Psoas muscle (tissue), 8 donors: ENCODE results near the gene MRPL51. TPM values are rescaled to one million over a fixed set of nuclear protein-coding genes. Genes with fewer than 3 reads are reported as not detected.
"Not testable (repeated sequence)": the region's sequence is repeated elsewhere in the genome, so short reads cannot be mapped to it uniquely, and the experiment has no call there.

Source experiments
- ATAC-seq, 4 donors: fragments of 200-7000 bp; cut with Tn5 transposase; one replicate each; pipeline ENCODE4 v1.9.1; 2020; ENCODE audit warnings: moderate library complexity in 3 of 4, mild to moderate bottlenecking in 2 of 4
- DNase-seq, 2 donors: peaks; one replicate each; pipeline ENCODE4 v3.0.0-alpha.2; 2020
- H3K27ac ChIP-seq: fragments of 200-600 bp; one replicate; pipeline ENCODE4 v1.8.0; 2022
- H3K27me3 ChIP-seq, 3 donors: fragments of 200-600 bp in 1 of 3; one replicate each; pipeline versions ENCODE4 v1.6.1 to v1.8.0; 2013 to 2022; ENCODE audit warnings: low read length in 2 of 3, mild to moderate bottlenecking in 2 of 3, moderate library complexity in 1 of 3; ENCODE audit not compliant: insufficient read depth in 3 of 3
- H3K36me3 ChIP-seq, 2 donors: fragments of 200-600 bp in 1 of 2; one replicate each; pipeline versions ENCODE4 v1.6.1 to v1.8.0; 2013 to 2022; ENCODE audit warnings: low read depth in 1 of 2, mild to moderate bottlenecking in 1 of 2, moderate library complexity in 1 of 2; ENCODE audit not compliant: insufficient read depth in 1 of 2
- H3K4me1 ChIP-seq: fragments of 200-600 bp; one replicate; pipeline ENCODE4 v1.8.0; 2022
- H3K4me3 ChIP-seq: fragments of 200-600 bp; one replicate; pipeline ENCODE4 v1.8.0; 2022; ENCODE audit warnings: mild to moderate bottlenecking
- H3K9me3 ChIP-seq: fragments of 200-600 bp; one replicate; pipeline ENCODE4 v1.8.0; 2022
- WGBS, 3 donors: extraction: QIAGEN DNeasy Blood & Tissue Kit; methylation state at CpG; one replicate each; pipeline versions ENCODE4 v1.1.6 to v1.1.7; 2013; 5-methylcytosine and 5-hydroxymethylcytosine counted together
- intact Hi-C, 2 donors: fragments of 100-400 bp; cut with DNase I; formaldehyde crosslinking; loops; one replicate each; pipeline versions ENCODE4 v1.11.0 to v1.14.2; 2022
- polyA plus RNA-seq, 3 donors: library from polyadenylated mRNA; stranded (reverse); fragments of 200-250 nt; gene quantifications; one replicate each; pipeline ENCODE4 v1.2.3, GENCODE V29; 2013
- total RNA-seq, 4 donors: library from RNA; stranded (reverse); fragmentation: NEBNext Ultra II Directional in 2 of 4; extraction: Animal tissue kit (Norgen Biotek cat#: 25700) in 2 of 4; gene quantifications; one replicate each; pipeline versions ENCODE4 v1.2.1 to v1.2.4, GENCODE V29; 2021 to 2023
- TF ChIP-seq, protein P1 (sequence below): fragments of 200-600 bp; IDR thresholded peaks from one replicate; pipeline ENCODE4 v1.8.0; 2022; ENCODE audit warnings: antibody characterized with exemption
- donor health status: healthy with polysubstance abuse.
- donor health status: DM: no; HTN: no; CAD: no; lungs with moderate emphysema.
- donor health status: Bipolar disorder and iron deficiency.
- donor health status: healthy.
- donor health status: DM: yes; HTN: yes; CAD: no.
- donor health status: DM: no; HTN: no; CAD: no.
- donor health status: DM: no; HTN: no; CAD: no.
- donor health status: DM: yes; HTN: yes; CAD: no.

The MRPL51 gene
- total and polyA plus RNA-seq, 7 donors: 153 to 250 (median 203) TPM

DNA sequence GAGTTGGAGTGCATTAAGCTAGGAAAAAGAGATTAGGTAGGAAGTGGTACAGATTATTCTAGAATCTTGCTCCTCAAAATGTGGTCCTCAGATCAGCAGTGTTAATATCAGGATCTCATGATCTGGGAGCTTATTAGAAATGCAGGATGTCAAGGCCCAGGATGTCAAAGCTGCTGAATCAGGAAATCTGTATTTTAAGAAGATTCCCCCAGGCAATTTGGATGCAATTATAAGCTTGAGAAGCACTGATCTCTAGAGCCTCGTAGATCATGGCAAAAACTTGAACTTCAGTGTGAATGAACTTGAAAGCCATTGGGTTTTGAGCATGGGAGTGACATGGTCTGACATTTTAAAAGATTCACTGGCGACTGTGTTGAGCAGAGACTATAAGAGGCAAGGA is 7.4 kb upstream of the MRPL51 start:
- no peak for DNase-seq
- H3K4me1 ChIP-seq: peaks cover 3% of the 10 kb centered on the region
- peaks cover 0 to 70% of the 10 kb centered on the region in 2 donors for H3K36me3 ChIP-seq
- WGBS, 3 donors: 89 to 94% (median 91%) methylated on average over 2 of the region's 2 CpGs
- H3K27ac ChIP-seq: no peak overlapping the region
- H3K27me3 ChIP-seq: no peaks in the 10 kb centered on the region
- intact Hi-C loops: no loop called here
- no peak for ATAC-seq
- H3K4me3 ChIP-seq: no peak overlapping the region
- TF ChIP-seq, protein P1, sequence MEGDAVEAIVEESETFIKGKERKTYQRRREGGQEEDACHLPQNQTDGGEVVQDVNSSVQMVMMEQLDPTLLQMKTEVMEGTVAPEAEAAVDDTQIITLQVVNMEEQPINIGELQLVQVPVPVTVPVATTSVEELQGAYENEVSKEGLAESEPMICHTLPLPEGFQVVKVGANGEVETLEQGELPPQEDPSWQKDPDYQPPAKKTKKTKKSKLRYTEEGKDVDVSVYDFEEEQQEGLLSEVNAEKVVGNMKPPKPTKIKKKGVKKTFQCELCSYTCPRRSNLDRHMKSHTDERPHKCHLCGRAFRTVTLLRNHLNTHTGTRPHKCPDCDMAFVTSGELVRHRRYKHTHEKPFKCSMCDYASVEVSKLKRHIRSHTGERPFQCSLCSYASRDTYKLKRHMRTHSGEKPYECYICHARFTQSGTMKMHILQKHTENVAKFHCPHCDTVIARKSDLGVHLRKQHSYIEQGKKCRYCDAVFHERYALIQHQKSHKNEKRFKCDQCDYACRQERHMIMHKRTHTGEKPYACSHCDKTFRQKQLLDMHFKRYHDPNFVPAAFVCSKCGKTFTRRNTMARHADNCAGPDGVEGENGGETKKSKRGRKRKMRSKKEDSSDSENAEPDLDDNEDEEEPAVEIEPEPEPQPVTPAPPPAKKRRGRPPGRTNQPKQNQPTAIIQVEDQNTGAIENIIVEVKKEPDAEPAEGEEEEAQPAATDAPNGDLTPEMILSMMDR: no peak
- H3K9me3 ChIP-seq: no peaks in the 10 kb centered on the region

DNA sequence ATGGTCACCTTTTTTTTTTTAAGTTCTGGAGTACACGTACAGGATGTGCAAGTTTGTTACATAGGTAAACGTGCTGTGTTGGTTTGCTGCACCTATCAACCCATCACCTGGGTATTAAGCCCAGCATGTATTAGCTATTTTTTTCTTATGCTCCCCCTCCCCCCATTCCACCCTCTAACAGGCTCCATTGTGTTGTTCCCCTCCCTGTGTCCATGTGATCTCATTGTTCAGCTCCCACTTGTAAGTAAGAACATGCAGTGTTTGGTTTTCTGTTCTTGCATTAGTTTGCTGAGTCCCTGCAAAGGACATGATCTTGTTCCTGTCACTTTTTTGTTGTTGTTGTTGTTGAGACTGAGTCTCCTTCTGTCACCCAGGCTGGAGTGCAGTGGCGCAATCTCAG is 4.2 kb upstream of the MRPL51 start:
- not testable (repeated sequence) for DNase-seq, H3K27me3 ChIP-seq, ATAC-seq, H3K4me3 ChIP-seq, H3K27ac ChIP-seq, H3K9me3 ChIP-seq
- WGBS, 3 donors: 80 to 88% (median 83%) methylated on average over 3 of the region's 3 CpGs
- H3K4me1 ChIP-seq: peaks cover 18% of the 10 kb centered on the region
- peaks cover 2 to 60% of the 10 kb centered on the region in 2 donors for H3K36me3 ChIP-seq
- intact Hi-C loops: loop anchor here in 1 of 2 donors (10.0 kb wide), 1 partner anchor 188 kb away; the partner anchor contains the start of gene ZNF384

DNA sequence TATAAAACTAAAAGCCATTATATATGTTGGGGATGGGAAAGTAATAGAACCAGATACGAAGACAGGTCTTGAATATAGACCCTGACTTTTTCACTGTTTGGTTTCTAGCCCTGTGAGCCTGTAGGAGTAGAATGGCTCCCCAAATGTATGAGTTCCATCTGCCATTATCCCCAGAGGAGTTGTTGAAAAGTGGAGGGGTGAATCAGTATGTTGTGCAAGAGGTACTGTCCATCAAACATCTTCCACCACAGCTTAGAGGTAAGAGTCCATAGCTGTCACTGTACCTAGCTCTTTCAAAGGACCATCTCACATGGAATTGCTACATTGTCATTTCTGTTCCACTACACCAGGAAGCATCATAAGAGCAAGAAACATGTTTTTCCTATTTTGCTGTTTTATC is 1.9 kb upstream of the MRPL51 start:
- WGBS, 3 donors: 46 to 50% (median 48%) methylated on average over 1 of the region's 1 CpG
- H3K27ac ChIP-seq: no peak overlapping the region
- peaks cover 6 to 69% of the 10 kb centered on the region in 2 donors for H3K36me3 ChIP-seq
- intact Hi-C loops: loop anchor here in 1 of 2 donors (5.0 to 10.0 kb wide), 2 partner anchors 37 to 190 kb away; partner anchors contain the start of genes GAPDH and ZNF384
- no peaks in the 10 kb centered on the region for H3K27me3 ChIP-seq
- H3K4me1 ChIP-seq: peaks cover 21% of the 10 kb centered on the region
- TF ChIP-seq, protein P1: no peak
- ATAC-seq (no peak), DNase-seq (no peak)
- H3K4me3 ChIP-seq: peak overlapping the region; percentile 89
- H3K9me3 ChIP-seq: no peaks in the 10 kb centered on the region

DNA sequence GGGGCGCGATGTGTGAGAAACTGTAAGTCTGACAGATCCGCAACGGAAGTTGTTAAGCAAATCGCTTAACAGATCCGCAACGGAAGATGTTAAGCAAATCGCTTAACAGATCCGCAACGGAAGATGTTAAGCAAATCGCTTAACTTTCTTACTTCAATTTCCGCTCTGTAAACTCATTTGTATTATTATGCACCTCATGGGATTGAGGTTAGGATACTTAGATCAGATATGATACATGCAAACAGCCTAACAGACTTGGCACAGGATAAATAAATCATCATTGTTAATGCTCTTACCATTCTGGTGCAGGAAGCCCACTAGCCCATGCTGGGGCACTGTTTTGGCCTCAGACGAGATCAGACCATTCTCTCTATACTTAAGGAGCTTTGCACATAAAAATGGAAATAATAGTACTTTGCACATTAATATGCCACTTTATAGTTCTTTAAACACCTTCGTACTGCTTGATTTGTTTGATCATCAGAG is 1.2 kb upstream of the MRPL51 start:
- H3K4me1 ChIP-seq: peaks cover 21% of the 10 kb centered on the region
- H3K27me3 ChIP-seq: no peaks in the 10 kb centered on the region
- H3K9me3 ChIP-seq: no peaks in the 10 kb centered on the region
- peak overlapping the region; percentile 99 for H3K27ac ChIP-seq
- H3K36me3 ChIP-seq: peaks cover 6 to 62% of the 10 kb centered on the region in 2 donors
- no peak for ATAC-seq
- no peak for DNase-seq
- H3K4me3 ChIP-seq: peak overlapping the region; percentile 89
- intact Hi-C loops: loop anchor here in 1 of 2 donors (5.0 to 10.0 kb wide), 2 partner anchors 38 to 190 kb away; partner anchors contain the start of genes GAPDH and ZNF384
- WGBS, 3 donors: 1 to 2% (median 2%) methylated on average over 14 of the region's 14 CpGs
- TF ChIP-seq, protein P1: no peak

DNA sequence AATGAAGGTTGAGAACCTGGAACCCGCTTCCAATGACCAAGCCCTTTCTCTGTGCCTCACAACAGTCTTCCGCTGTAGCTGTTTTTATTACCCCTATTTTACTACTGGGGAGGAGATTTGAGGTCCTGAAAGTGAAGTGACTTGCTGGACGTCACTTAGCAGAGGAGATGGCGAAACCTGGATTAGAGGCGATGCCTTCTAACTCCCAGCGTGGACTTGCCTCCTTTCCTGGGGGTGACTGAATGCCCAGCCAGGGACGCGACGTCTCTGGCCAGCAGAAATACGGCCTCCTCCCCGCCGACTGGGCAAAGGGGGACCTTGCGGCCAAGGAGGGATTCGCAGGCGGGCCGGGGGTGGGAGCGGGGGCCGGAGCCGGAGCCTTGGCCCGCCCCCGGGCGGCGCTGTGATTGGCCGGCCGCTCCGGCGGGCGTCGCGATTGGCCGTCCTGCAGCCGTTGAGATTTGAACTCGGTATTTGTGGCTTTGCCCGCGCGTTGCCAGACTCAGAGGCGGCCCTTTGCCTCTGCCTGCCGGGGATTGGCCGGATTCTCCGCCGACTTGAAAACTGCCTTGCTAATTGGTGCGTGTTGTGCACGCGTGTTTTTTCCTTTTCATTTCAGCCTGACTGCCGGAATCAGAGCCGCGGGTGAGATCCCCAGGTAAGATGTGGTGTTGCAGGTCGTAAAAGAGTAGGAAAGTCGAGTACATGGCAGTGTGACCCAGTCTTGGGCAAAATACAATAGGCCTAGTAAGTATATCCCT is 615 bp upstream of the MRPL51 start, which contains the start of gene NCAPD2:
NCAPD2 (plus strand) TSS at position 606 of the 761 bp plus-strand sequence. CDS start 997 bp downstream, outside the sequence.
- H3K4me1 ChIP-seq: peaks cover 21% of the 10 kb centered on the region
- intact Hi-C loops: loop anchor here in 1 of 2 donors (1.0 to 10.0 kb wide), 3 partner anchors 23 to 191 kb away; partner anchors contain the start of genes GAPDH, VAMP1 and ZNF384
- DNase-seq (peak; percentile 94 to 97), ATAC-seq (peak; percentile 94)
- H3K27me3 ChIP-seq: no peaks in the 10 kb centered on the region
- H3K4me3 ChIP-seq: peak within 1 kb of the TSS; percentile 89
- 0 to 1% (median 1%) methylated on average over 47 to 49 of the region's 49 CpGs for WGBS, 3 donors
- peaks cover 6 to 56% of the 10 kb centered on the region in 2 donors for H3K36me3 ChIP-seq
- no peaks in the 10 kb centered on the region for H3K9me3 ChIP-seq
- peak within 1 kb of the TSS; percentile 99 for H3K27ac ChIP-seq
- TF ChIP-seq, protein P1: peak; percentile 22

DNA sequence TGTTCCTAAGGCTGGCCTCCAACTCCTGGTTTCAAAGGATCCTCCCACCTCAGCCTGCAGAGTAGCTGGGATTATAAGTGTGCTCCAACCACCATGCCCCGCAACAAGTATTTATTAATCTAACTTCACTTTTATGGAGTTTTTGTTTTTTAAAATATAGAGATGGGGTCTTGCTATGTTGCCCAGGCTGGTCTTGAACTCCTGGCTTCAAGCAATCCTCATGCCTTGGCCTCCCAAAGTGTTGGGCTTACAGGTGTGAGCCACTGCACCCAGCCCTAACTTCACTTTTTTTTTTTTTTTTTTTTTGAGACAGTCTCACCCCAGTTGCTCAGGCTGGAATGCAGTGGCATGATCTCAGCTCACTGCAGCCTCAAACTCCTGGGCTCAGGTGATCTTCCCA is 2.4 kb downstream of the MRPL51 start:
- DNase-seq, H3K27me3 ChIP-seq, H3K4me3 ChIP-seq, ATAC-seq, H3K9me3 ChIP-seq, H3K27ac ChIP-seq: not testable (repeated sequence)
- H3K36me3 ChIP-seq: peaks cover 6 to 26% of the 10 kb centered on the region in 2 donors
- H3K4me1 ChIP-seq: peaks cover 21% of the 10 kb centered on the region
- intact Hi-C loops: loop anchor here in 1 of 2 donors (5.0 to 10.0 kb wide), 2 partner anchors 42 to 194 kb away; partner anchors contain the start of genes GAPDH and ZNF384
- 96 to 100% (median 97%) methylated on average over 1 of the region's 1 CpG for WGBS, 3 donors
